HG03457 (cell line): Measurements from ENCODE around the gene MOAP1.
"Not testable (repeated sequence)": the region's sequence is repeated elsewhere in the genome, so short reads cannot be mapped to it uniquely, and the experiment has no call there.

Source experiments
- ATAC-seq: cut with Tn5 transposase; IDR thresholded peaks from one replicate; pipeline ENCODE4 v1.9.1; 2021; ENCODE audit warnings: moderate number of reproducible peaks; ENCODE audit not compliant: unreplicated experiment

MOAP1 gene

GRCh38 chr14:93186466-93186865, 1.8 kb upstream of the MOAP1 start:
- no peak for ATAC-seq

- ATAC-seq = no peak
Observed at GRCh38 chr14:93185349-93185720, 638 bp upstream of the MOAP1 start.

- no peak for ATAC-seq
Observed at GRCh38 chr14:93183596-93184317, 940 bp downstream of the MOAP1 start.

- no peak for ATAC-seq
Observed at GRCh38 chr14:93175492-93175891, 9.2 kb downstream of the MOAP1 start.

GRCh38 chr14:93174731-93175130, 10.0 kb downstream of the MOAP1 start:
- not testable (repeated sequence) for ATAC-seq

GRCh38 chr14:93173943-93174395, 10.7 kb downstream of the MOAP1 start:
- ATAC-seq = no peak

- no peak for ATAC-seq
Observed at GRCh38 chr14:93171376-93171775, 13.3 kb downstream of the MOAP1 start.

- ATAC-seq = not testable (repeated sequence)
Observed at GRCh38 chr14:93170141-93170540, 14.6 kb downstream of the MOAP1 start.

- not testable (repeated sequence) for ATAC-seq
Observed at GRCh38 chr14:93169619-93170018, 15.1 kb downstream of the MOAP1 start.

- not testable (repeated sequence) for ATAC-seq
Observed at GRCh38 chr14:93168610-93169009, 16.1 kb downstream of the MOAP1 start.

- ATAC-seq = not testable (repeated sequence)
Observed at GRCh38 chr14:93165271-93166265, 19.1 kb downstream of the MOAP1 start.

GRCh38 chr14:93163564-93163963, 21.1 kb downstream of the MOAP1 start:
- ATAC-seq = no peak

- no peak for ATAC-seq
Observed at GRCh38 chr14:93161411-93161940, 23.2 kb downstream of the MOAP1 start.

GRCh38 chr14:93160353-93160801, 24.3 kb downstream of the MOAP1 start:
- ATAC-seq = no peak

GRCh38 chr14:93159625-93160352, 24.9 kb downstream of the MOAP1 start:
- not testable (repeated sequence) for ATAC-seq

GRCh38 chr14:93158349-93158748, 26.3 kb downstream of the MOAP1 start:
- not testable (repeated sequence) for ATAC-seq

- no peak for ATAC-seq
Observed at GRCh38 chr14:93156693-93157369, 27.9 kb downstream of the MOAP1 start.

GRCh38 chr14:93155667-93156066, 29.0 kb downstream of the MOAP1 start:
- ATAC-seq = no peak

- no peak for ATAC-seq
Observed at GRCh38 chr14:93153121-93153520, 31.6 kb downstream of the MOAP1 start.
